OCI-LY3 (cell line): ENCODE results near the gene CPSF7.

Experiments
- H2AFZ ChIP-seq: fragments of 200-600, 300-600 bp; shearing (Covaris generic); 2 replicates; pipeline ENCODE4 v1.6.0; 2014; ENCODE audit warnings: antibody characterized with exemption, low read depth, low read length
- H3K27ac ChIP-seq: fragments of 200-600, 300-600 bp; sonication (generic); 2 replicates; pipeline ENCODE4 v1.5.1; 2014; ENCODE audit warnings: mild to moderate bottlenecking, low read length, moderate library complexity, mixed read lengths
- H3K27me3 ChIP-seq: fragments of 200-600, 300-600 bp; sonication (generic); 2 replicates; pipeline ENCODE4 v1.6.1; 2014; ENCODE audit warnings: low read depth, low read length, mixed read lengths
- H3K36me3 ChIP-seq: fragments of 200-600, 300-600 bp; sonication (generic); replicated peaks from 2 replicates; pipeline ENCODE3; 2014; ENCODE audit warnings: low read depth, low read length, mixed read lengths
- H3K4me1 ChIP-seq: fragments of 300-600, 200-600 bp; sonication (generic); 2 replicates; pipeline ENCODE4 v1.6.1; 2014; ENCODE audit warnings: low read length, mixed read lengths
- H3K4me2 ChIP-seq: fragments of 200-600, 300-600 bp; sonication (generic); 2 replicates; pipeline ENCODE4 v1.6.1; 2014; ENCODE audit warnings: low read length, mixed read lengths
- H3K4me3 ChIP-seq: fragments of 300-600, 200-600 bp; sonication (generic); 2 replicates; pipeline ENCODE4 v1.5.1; 2014; ENCODE audit warnings: antibody characterized with exemption, mild to moderate bottlenecking, low read length, moderate library complexity
- H3K79me2 ChIP-seq: fragments of 300-600, 200-600 bp; shearing (Covaris generic); 2 replicates; pipeline ENCODE4 v1.6.1; 2014; ENCODE audit warnings: mild to moderate bottlenecking, low read length, mixed read lengths
- H3K9ac ChIP-seq: fragments of 300-600, 200-600 bp; shearing (Covaris generic); 2 replicates; pipeline ENCODE4 v1.6.0; 2014; ENCODE audit warnings: mild to moderate bottlenecking, low read length, moderate library complexity
- H3K9me3 ChIP-seq: fragments of 200-600, 300-600 bp; shearing (Covaris generic); 2 replicates; pipeline ENCODE4 v1.6.1; 2014; ENCODE audit warnings: low read length, mixed read lengths; ENCODE audit not compliant: insufficient read depth
- H4K20me1 ChIP-seq: fragments of 200-600, 300-600 bp; sonication (generic); 2 replicates; pipeline ENCODE4 v1.6.1; 2016; ENCODE audit warnings: low read length, mixed read lengths; ENCODE audit not compliant: insufficient read depth
- EZH2phosphoT487 ChIP-seq: fragments of 200-600 bp; shearing (Covaris generic); IDR thresholded peaks from 2 replicates; pipeline ENCODE4 v1.6.1; 2018; ENCODE audit warnings: antibody characterized with exemption, mixed run types, low read depth
- TF ChIP-seq, protein P1 (sequence below): fragments of 200-600, 300-600 bp; sonication (generic); IDR thresholded peaks from 2 replicates; pipeline ENCODE4 v1.5.1; 2014; ENCODE audit warnings: antibody characterized with exemption, low read length, low read depth

CPSF7 gene

DNA sequence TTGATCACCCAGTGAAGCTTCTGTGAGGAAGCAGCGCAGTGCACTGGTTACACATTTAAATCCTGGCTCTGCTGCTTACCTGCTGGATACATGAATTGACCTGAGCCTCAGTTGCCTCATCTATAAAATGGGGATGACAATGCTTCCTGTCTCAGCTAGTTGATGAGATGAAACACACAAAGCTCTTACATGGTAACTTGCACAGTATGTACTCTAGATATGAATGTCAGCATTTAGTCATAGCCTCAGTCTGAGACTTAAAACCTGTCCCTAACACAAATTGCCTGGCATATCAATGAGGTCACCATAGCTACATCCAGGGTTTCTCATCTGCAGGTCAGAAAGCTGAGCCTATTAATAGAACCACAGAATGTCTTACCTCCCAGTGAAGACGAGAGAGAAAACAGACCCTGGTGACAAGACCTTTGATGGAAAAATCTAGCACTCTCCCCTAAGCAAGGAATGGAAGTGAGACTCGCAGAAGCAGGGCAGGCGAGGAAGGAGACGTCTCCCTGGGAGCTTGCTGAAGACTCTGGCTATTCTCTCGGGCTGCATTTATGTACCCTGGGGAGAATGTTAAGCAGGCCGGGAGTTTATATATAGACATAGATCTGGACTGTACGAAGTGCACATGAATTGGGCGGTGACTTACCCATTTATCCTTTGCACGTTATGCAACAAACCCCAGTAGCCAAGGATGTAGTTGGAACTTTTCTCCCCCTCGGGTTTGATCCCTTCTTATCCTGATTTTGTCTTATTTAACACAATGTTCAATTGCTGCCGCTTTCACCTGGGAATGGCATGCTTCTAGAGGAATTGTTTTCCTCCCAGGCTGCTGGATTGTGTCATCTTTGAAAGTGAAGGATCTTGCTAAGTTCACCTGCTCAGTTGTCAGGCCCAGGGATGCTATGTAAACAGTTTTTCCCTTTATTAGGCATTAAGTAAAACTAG is 18.1 kb upstream of the CPSF7 start:
- Histone ChIP-seq H3K27me3 (no peaks in the 10 kb centered on the region), H3K27ac (no peak overlapping the region), H3K9ac (no peak overlapping the region), H3K79me2 (peaks cover 17% of the 10 kb centered on the region), H3K4me2 (no peak overlapping the region), H3K36me3 (peaks cover 68% of the 10 kb centered on the region), H3K4me3 (no peak overlapping the region), H3K9me3 (no peaks in the 10 kb centered on the region), H3K4me1 (no peaks in the 10 kb centered on the region), H4K20me1 (peaks cover 6% of the 10 kb centered on the region; the same call in 1 of the 2 replicates), H2AFZ (no peak overlapping the region)
- TF ChIP-seq EZH2phosphoT487 = no peak
- TF ChIP-seq, protein P1, sequence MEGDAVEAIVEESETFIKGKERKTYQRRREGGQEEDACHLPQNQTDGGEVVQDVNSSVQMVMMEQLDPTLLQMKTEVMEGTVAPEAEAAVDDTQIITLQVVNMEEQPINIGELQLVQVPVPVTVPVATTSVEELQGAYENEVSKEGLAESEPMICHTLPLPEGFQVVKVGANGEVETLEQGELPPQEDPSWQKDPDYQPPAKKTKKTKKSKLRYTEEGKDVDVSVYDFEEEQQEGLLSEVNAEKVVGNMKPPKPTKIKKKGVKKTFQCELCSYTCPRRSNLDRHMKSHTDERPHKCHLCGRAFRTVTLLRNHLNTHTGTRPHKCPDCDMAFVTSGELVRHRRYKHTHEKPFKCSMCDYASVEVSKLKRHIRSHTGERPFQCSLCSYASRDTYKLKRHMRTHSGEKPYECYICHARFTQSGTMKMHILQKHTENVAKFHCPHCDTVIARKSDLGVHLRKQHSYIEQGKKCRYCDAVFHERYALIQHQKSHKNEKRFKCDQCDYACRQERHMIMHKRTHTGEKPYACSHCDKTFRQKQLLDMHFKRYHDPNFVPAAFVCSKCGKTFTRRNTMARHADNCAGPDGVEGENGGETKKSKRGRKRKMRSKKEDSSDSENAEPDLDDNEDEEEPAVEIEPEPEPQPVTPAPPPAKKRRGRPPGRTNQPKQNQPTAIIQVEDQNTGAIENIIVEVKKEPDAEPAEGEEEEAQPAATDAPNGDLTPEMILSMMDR = no peak

DNA sequence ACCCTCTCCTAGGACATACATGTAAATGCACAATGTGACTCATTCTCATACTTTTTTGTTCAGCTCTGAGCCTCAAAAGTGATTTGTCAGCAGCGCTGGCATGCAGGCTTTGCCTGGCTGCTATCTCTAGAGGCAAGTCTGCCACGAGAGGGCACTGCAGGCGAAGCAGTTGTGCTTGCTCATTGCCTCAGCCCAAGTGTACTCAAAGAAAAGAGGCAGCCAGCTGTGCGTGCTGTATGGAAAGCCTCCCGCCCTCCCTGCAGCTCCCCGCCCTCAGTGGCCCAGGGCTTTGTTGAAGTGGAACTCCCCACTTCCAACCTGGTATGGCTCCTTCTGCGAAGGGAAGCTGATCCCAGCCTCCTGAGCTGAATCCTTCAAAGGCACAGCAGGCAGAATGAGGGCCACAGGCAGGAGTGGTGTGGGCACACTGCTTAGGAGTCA is 16.5 kb upstream of the CPSF7 start:
- Histone ChIP-seq H3K36me3 (peaks cover 72% of the 10 kb centered on the region), H4K20me1 (peaks cover 6% of the 10 kb centered on the region; the same call in 1 of the 2 replicates), H3K27ac (no peak overlapping the region), H2AFZ (no peak overlapping the region), H3K4me3 (no peak overlapping the region), H3K9me3 (no peaks in the 10 kb centered on the region), H3K27me3 (no peaks in the 10 kb centered on the region), H3K79me2 (peaks cover 26% of the 10 kb centered on the region), H3K4me2 (no peak overlapping the region), H3K9ac (no peak overlapping the region), H3K4me1 (no peaks in the 10 kb centered on the region)
- TF ChIP-seq, protein P1 = peak; percentile 93
- no peak for TF ChIP-seq EZH2phosphoT487

DNA sequence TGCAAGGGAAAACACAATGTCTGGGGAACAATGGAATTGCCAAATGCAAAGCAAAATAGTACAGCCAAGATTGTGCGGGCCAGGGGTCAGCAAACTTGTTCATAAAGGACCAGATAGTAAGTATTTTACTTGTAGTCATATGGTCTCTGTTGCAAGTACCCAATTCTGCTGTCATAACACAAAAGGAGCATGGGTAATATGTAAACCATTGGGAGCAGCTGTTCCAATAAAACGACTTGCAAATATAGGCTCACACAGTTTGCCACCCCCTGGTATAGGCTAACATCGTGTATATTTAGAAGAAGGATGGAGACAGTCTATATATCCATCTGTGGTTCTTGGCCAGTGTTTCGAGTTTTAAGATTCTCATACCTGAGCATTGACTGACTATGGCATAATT is 15.7 kb upstream of the CPSF7 start:
- H3K4me1 ChIP-seq = no peaks in the 10 kb centered on the region
- no peak overlapping the region for H3K4me3 ChIP-seq
- H3K9me3 ChIP-seq = no peaks in the 10 kb centered on the region
- TF ChIP-seq, protein P1 = no peak
- TF ChIP-seq EZH2phosphoT487 = no peak
- peaks cover 6% of the 10 kb centered on the region; the same call in 1 of the 2 replicates for H4K20me1 ChIP-seq
- no peaks in the 10 kb centered on the region for H3K27me3 ChIP-seq
- no peak overlapping the region for H3K4me2 ChIP-seq
- H2AFZ ChIP-seq = no peak overlapping the region
- H3K36me3 ChIP-seq = peaks cover 72% of the 10 kb centered on the region
- no peak overlapping the region for H3K27ac ChIP-seq
- peaks cover 26% of the 10 kb centered on the region for H3K79me2 ChIP-seq
- H3K9ac ChIP-seq = no peak overlapping the region

DNA sequence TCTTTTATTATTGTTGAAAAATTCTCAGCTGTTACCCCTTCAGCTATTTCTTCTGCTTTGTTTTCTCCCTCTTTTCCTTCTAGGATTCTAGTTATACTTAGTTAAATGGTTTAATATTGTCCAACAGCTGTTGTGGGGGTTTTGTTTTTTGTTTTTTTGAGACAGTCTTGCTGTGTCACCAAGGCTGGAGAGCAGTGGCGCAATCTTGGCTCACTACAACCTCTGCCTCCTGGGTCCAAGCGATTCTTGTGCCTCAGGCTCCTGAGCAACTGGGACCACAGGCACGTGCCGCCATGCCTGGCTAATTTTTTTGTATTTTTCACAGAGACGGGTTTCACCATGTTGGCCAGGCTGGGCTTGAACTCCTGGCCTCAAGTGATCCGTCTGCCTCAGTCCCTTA is 12.8 kb upstream of the CPSF7 start:
- H3K9ac ChIP-seq = no peak overlapping the region
- H3K9me3 ChIP-seq = no peaks in the 10 kb centered on the region
- no peak overlapping the region for H2AFZ ChIP-seq
- peaks cover 7% of the 10 kb centered on the region; the same call in 1 of the 2 replicates for H4K20me1 ChIP-seq
- H3K4me3 ChIP-seq = no peak overlapping the region
- no peak overlapping the region for H3K4me2 ChIP-seq
- peaks cover 67% of the 10 kb centered on the region for H3K36me3 ChIP-seq
- no peaks in the 10 kb centered on the region for H3K4me1 ChIP-seq
- TF ChIP-seq EZH2phosphoT487 = no peak
- TF ChIP-seq, protein P1 = no peak
- H3K27me3 ChIP-seq = no peaks in the 10 kb centered on the region
- H3K27ac ChIP-seq = no peak overlapping the region
- peaks cover 29% of the 10 kb centered on the region for H3K79me2 ChIP-seq
